Gastroesophageal sphincter (tissue), 4 donors: Measurements from ENCODE around the gene THSD4. TPM values are rescaled to one million over a fixed set of nuclear protein-coding genes. Genes with fewer than 3 reads are reported as not detected.

Experiments used
- ATAC-seq: fragments of 150-250 bp; one replicate; pipeline ENCODE4 v1.9.1; 2016; ENCODE audit warnings: mild to moderate bottlenecking, moderate library complexity
- H3K27ac ChIP-seq, 4 donors: fragments of 200-600 bp; sonication (generic) in 3 of 4; 1 replicate in 3 of 4; 2 replicates in 1 of 4; pipeline ENCODE4 v1.5.1; 2016 to 2019
- H3K27me3 ChIP-seq: fragments of 200-600 bp; sonication (generic); one replicate; pipeline ENCODE4 v1.5.1; 2019
- H3K36me3 ChIP-seq, 2 donors: fragments of 200-600 bp; sonication (generic); one replicate each; pipeline ENCODE4 v1.5.1; 2019; ENCODE audit warnings: control low read depth in 1 of 2
- H3K4me1 ChIP-seq, 3 donors: fragments of 200-600 bp; sonication (generic); 1 replicate in 2 of 3; 2 replicates in 1 of 3; pipeline ENCODE4 v1.5.1; 2016 to 2019; ENCODE audit warnings: control low read depth in 2 of 3
- H3K4me3 ChIP-seq, 2 donors: fragments of 200-600 bp; sonication (generic); one replicate each; pipeline ENCODE4 v1.5.1; 2019; ENCODE audit warnings: mild to moderate bottlenecking in 1 of 2, moderate library complexity in 1 of 2
- H3K9me3 ChIP-seq, 3 donors: fragments of 200-600 bp; sonication (generic); one replicate each; pipeline ENCODE4 v1.5.1; 2017 to 2019; ENCODE audit warnings: control low read depth in 2 of 3
- EP300 ChIP-seq: sonication (generic); formaldehyde crosslinking; IDR thresholded peaks from one replicate; pipeline ENCODE4 v1.6.1; 2017; ENCODE audit warnings: antibody characterized with exemption, mild to moderate bottlenecking
- POLR2A ChIP-seq, 2 donors: fragments of 450-650 bp; IDR thresholded peaks; one replicate each; pipeline ENCODE4 v1.6.1; 2017; ENCODE audit warnings: antibody characterized with exemption in 2 of 2, mild to moderate bottlenecking in 2 of 2, moderate library complexity in 1 of 2
- POLR2AphosphoS5 ChIP-seq: sonication (generic); formaldehyde crosslinking; IDR thresholded peaks from one replicate; pipeline ENCODE4 v1.6.1; 2017; ENCODE audit warnings: antibody characterized with exemption
- WGBS, 2 donors: methylation state at CpG; one replicate each; pipeline ENCODE4 v1.1.5; 2018; ENCODE audit warnings: low coverage in 1 of 2; 5-methylcytosine and 5-hydroxymethylcytosine counted together
- total RNA-seq, 4 donors: library from RNA; depleted of rRNA; stranded (reverse); fragments of >200 nt; gene quantifications; one replicate each; pipeline ENCODE4 v1.1.0, GENCODE V29; 2016
- TF ChIP-seq, protein P1 (sequence below), 4 experiments: fragments of 200-600 bp in 2 of 4; fragments of 450-650 bp in 2 of 4; sonication (generic) in 1 of 4; IDR thresholded peaks; one replicate each; pipeline ENCODE4 v1.5.1; 2017 to 2019; ENCODE audit warnings: antibody characterized with exemption in 4 of 4, mild to moderate bottlenecking in 2 of 4, moderate library complexity in 2 of 4

Gene THSD4
- total RNA-seq, 4 donors from 2014 or later, result 4.6 to 28.5 (median 17.6) TPM

DNA sequence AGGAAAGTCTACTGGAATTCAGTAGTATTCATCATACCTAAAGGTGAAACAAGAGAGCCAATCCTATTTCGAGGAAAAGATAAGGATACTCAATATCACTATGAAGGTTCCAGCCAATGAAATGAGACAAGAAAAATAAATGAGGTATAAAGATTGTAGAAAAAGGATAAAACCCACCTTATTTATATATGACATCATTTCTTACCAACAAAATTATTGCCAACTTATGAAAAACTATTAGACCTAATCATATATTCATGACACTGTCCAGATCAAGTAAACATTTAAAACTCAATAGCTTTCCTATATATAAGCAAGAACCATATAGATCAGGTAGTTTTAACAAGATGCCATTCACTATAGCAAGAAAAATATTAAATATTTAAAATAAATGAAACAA lies 584.7 kb downstream of the THSD4 start:
- TF ChIP-seq EP300 (no peak), POLR2A (IDR thresholded peaks at IDR 0.05) (no peak), POLR2AphosphoS5 (no peak)
- TF ChIP-seq, protein P1, sequence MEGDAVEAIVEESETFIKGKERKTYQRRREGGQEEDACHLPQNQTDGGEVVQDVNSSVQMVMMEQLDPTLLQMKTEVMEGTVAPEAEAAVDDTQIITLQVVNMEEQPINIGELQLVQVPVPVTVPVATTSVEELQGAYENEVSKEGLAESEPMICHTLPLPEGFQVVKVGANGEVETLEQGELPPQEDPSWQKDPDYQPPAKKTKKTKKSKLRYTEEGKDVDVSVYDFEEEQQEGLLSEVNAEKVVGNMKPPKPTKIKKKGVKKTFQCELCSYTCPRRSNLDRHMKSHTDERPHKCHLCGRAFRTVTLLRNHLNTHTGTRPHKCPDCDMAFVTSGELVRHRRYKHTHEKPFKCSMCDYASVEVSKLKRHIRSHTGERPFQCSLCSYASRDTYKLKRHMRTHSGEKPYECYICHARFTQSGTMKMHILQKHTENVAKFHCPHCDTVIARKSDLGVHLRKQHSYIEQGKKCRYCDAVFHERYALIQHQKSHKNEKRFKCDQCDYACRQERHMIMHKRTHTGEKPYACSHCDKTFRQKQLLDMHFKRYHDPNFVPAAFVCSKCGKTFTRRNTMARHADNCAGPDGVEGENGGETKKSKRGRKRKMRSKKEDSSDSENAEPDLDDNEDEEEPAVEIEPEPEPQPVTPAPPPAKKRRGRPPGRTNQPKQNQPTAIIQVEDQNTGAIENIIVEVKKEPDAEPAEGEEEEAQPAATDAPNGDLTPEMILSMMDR (IDR thresholded peaks at IDR 0.05), result no peak
- no peak overlapping the region for H3K4me3 ChIP-seq
- no peaks in the 10 kb centered on the region for H3K9me3 ChIP-seq
- no peak overlapping the region for H3K27ac ChIP-seq
- H3K27me3 ChIP-seq, result no peaks in the 10 kb centered on the region
- WGBS, 2 donors, result 82 to 85% methylated on average over 1 of the region's 1 CpG
- no peaks in the 10 kb centered on the region for H3K36me3 ChIP-seq
- ATAC-seq, result no peak
- no peaks in the 10 kb centered on the region for H3K4me1 ChIP-seq

DNA sequence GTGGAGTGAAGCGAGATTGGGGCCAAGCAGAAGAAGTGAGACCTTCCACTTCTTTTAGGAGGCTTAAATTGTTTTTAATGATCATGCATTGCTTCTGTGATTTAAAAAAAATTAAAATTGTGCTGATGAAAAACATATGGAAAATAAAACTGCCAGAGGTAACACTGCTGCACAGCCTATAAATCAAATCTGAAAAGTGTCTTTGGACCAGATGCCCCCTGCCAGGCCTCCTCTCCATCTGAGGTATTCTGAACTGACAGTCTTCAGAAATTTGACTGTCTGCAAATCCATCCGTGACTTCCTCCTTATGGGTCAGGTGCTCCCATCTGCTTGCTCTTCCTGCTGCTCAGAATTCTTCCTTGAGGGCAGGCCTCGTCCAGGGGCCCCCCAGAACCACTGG lies 586.5 kb downstream of the THSD4 start:
- Histone ChIP-seq H3K9me3 (no peaks in the 10 kb centered on the region), H3K36me3 (no peaks in the 10 kb centered on the region), H3K4me1 (peaks cover 0 to 4% (median under 1%) of the 10 kb centered on the region in 3 donors), H3K27ac (no peak overlapping the region), H3K4me3 (no peak overlapping the region), H3K27me3 (no peaks in the 10 kb centered on the region)
- 86 to 90% methylated on average over 2 to 3 of the region's 3 CpGs for WGBS, 2 donors
- TF ChIP-seq, protein P1 (IDR thresholded peaks at IDR 0.05), result no peak
- no peak for TF ChIP-seq POLR2AphosphoS5
- TF ChIP-seq POLR2A (IDR thresholded peaks at IDR 0.05), result no peak
- no peak for TF ChIP-seq EP300
- no peak for ATAC-seq

DNA sequence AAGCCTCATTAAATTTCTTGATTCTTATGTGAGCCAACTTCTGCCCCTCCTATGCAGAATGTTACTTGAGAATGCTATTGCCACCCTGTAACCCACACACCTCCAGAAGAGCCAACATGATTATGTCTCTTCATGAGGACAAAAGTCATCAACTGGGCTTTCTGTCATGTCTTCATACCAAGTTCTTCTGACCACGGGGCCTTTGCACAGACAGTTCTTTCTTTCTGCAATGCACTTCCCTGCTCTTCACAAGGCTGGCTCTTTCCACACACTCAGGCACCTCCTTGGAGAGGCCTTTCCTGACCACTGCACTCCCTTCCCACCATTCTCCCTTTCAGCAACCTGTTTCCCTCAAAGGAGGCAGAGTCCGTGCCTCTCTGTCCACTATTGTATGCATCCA lies 587.2 kb downstream of the THSD4 start:
- Histone ChIP-seq H3K9me3 (no peaks in the 10 kb centered on the region), H3K4me1 (peaks cover 0 to 7% (median 5%) of the 10 kb centered on the region in 3 donors), H3K27ac (no peak overlapping the region), H3K27me3 (no peaks in the 10 kb centered on the region), H3K36me3 (no peaks in the 10 kb centered on the region), H3K4me3 (no peak overlapping the region)
- 94 to 100% methylated on average over 2 of the region's 2 CpGs for WGBS, 2 donors
- TF ChIP-seq EP300 (no peak), POLR2A (IDR thresholded peaks at IDR 0.05) (no peak), POLR2AphosphoS5 (no peak)
- TF ChIP-seq, protein P1 (IDR thresholded peaks at IDR 0.05), result no peak
- ATAC-seq, result no peak

DNA sequence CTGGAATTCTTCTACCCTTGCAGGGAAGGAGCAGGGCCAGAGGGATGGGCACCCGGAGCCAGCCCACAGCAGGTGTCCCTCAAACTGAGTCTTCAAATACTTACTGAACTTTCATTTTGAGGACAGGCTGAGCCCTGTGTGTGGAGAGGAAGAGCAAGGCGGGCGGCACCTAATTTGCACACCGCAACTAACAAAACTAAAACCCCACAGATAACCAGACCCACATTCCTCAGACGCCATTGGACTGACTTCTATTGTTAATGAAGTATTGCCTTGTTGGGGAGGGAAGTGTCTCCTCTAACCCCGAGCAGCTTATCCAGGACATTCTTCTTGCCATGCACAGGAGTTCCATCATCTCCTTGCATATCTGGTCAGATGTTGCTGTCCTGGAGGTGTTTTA lies 589.9 kb downstream of the THSD4 start:
- Histone ChIP-seq H3K27me3 (no peaks in the 10 kb centered on the region), H3K4me1 (peaks cover 3 to 30% (median 11%) of the 10 kb centered on the region in 3 donors), H3K27ac (no peak overlapping the region), H3K36me3 (no peaks in the 10 kb centered on the region), H3K4me3 (no peak overlapping the region), H3K9me3 (no peaks in the 10 kb centered on the region)
- TF ChIP-seq POLR2AphosphoS5, result no peak
- TF ChIP-seq POLR2A (IDR thresholded peaks at IDR 0.05), result no peak
- TF ChIP-seq, protein P1 (IDR thresholded peaks at IDR 0.05), result no peak
- no peak for TF ChIP-seq EP300
- 89 to 91% methylated on average over 1 to 4 of the region's 6 CpGs for WGBS, 2 donors
- no peak for ATAC-seq

DNA sequence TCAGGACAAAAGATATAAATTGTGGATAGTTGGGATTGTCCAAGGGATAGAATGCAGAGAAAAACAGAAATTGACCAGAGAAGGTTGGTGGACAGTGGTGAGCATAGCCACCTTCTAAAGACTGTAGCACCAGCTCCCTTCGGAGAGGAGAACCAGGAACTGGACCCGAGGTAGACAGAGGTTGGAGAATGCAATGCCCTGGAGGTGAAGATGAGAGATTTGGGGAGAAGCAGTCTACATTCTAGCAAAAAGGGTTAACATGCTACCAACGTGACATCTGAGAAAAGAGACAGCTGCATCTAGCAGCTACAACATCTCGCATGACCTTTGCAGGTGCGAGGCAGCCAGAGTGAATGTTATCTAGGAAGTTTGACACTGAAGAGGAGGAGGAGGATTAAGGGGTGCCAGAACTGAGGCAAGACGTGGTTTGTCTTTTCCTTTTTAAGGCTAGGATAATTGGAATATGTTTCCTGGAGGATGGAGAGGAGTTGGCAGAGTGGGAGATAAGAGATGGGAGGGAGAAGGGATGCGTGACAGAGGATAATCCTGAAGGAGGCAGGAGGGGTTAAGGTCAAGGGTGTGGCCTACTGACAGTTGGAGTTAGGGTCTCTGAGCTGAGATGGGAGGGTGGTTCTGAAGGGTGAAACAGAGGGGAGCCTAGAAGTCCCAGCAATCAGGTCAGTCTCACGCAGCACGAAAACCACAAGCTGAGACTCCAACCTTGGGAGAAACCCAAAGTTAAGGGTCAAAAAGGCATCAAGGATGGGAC lies 591.4 kb downstream of the THSD4 start:
- TF ChIP-seq POLR2A (IDR thresholded peaks at IDR 0.05), result no peak
- no peak for TF ChIP-seq POLR2AphosphoS5
- TF ChIP-seq, protein P1 (IDR thresholded peaks at IDR 0.05), result no peak
- no peak for TF ChIP-seq EP300
- Histone ChIP-seq H3K36me3 (no peaks in the 10 kb centered on the region), H3K9me3 (no peaks in the 10 kb centered on the region), H3K27ac (peak overlapping the region in 3 of 4 donors; percentile 42 to 50 (median 44)), H3K4me1 (peaks cover 3 to 30% (median 11%) of the 10 kb centered on the region in 3 donors), H3K27me3 (no peaks in the 10 kb centered on the region), H3K4me3 (no peak overlapping the region)
- WGBS, 2 donors, result 74 to 84% methylated on average over 8 to 9 of the region's 9 CpGs
- no peak for ATAC-seq
